Uterus (tissue), 2 donors: ENCODE measurements around the gene RAI1.

Experiments used
- POLR2A ChIP-seq, 2 donors: fragments of 450-650 bp; IDR thresholded peaks; one replicate each; pipeline ENCODE4 v1.6.1; 2016; ENCODE audit warnings: antibody characterized with exemption in 2 of 2, mild to moderate bottlenecking in 1 of 2, moderate library complexity in 1 of 2
- TF ChIP-seq, protein P1 (sequence below), 4 experiments: fragments of 200-600 bp in 2 of 4; fragments of 450-650 bp in 2 of 4; sonication (generic) in 2 of 4; IDR thresholded peaks; one replicate each; pipeline ENCODE4 v1.5.1; 2016 to 2019; ENCODE audit warnings: antibody characterized with exemption in 4 of 4, mild to moderate bottlenecking in 2 of 4, moderate library complexity in 1 of 4

DNA sequence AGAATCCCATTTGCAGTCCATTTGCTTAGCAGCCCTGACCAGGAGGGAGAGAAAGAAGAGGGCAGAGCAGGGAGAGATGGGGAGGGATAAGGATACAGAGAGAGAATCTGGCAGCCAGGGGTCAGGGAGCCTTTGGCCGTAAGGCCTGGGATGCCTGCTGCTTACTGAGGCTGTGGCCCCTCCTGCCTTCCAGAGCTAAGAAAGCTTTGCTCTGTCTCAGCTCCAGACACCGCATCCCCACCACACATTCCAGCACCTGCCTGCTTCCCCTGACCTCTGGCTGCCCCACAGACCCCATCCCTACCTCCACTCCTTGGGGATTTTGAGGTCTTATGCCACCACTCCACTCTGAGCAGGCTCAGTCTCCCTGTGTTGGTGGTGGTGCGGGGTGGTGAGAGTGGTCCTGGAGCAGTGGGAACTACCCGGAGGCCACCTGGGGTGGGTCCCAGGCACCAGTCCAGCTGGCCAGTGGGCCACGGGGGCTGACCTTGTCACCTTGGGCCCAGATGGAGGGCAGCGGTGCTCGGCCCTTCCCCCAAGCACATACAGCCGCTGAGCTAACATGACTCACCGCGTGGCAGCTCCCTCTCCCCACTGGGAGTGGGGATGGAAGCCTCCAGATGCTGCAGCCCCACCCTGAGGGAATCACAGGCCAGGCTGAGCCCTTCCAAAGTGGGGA is 58.3 kb downstream of the RAI1 start:
- TF ChIP-seq POLR2A (IDR thresholded peaks at IDR 0.05): peak in 1 of 2 donors; percentile 17
- TF ChIP-seq, protein P1, sequence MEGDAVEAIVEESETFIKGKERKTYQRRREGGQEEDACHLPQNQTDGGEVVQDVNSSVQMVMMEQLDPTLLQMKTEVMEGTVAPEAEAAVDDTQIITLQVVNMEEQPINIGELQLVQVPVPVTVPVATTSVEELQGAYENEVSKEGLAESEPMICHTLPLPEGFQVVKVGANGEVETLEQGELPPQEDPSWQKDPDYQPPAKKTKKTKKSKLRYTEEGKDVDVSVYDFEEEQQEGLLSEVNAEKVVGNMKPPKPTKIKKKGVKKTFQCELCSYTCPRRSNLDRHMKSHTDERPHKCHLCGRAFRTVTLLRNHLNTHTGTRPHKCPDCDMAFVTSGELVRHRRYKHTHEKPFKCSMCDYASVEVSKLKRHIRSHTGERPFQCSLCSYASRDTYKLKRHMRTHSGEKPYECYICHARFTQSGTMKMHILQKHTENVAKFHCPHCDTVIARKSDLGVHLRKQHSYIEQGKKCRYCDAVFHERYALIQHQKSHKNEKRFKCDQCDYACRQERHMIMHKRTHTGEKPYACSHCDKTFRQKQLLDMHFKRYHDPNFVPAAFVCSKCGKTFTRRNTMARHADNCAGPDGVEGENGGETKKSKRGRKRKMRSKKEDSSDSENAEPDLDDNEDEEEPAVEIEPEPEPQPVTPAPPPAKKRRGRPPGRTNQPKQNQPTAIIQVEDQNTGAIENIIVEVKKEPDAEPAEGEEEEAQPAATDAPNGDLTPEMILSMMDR (IDR thresholded peaks at IDR 0.05): no peak
